Hindlimb muscle (tissue), 1 donor: Measurements from ENCODE around the gene MYH15. TPM values are rescaled to one million over a fixed set of nuclear protein-coding genes. Genes with fewer than 3 reads are reported as not detected.

Experiments
- DNase-seq: peaks from one replicate; pipeline ENCODE4 v3.0.0-alpha.2; 2013
- polyA plus RNA-seq: library from polyadenylated mRNA; unstranded; fragments of 120-200 nt; gene quantifications from one replicate; pipeline ENCODE4 v1.2.1, GENCODE V29; 2013; ENCODE audit not compliant: insufficient read length

MYH15 gene
- 0.23 TPM for polyA plus RNA-seq

DNA sequence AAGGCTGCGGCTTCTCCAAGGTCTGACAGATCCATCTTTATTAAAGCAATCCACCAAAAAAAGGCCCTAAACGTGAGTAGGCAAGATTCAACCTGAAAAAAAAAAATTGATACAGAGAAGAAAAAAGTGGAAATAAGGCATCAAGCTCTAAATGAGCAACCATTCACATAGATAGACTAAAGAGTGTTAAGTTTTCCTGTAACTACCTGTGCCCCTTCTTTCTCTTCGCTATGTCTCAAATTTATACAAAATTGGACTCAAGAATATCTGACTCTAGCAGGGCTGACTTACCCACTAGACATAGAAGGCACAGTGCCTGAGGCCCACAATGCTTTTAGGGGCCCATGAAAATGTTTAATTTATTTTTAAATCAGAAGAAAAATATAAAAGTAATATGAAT is at the start of gene MYH15:
Gene MYH15 (minus strand): TSS at position 101 of the 400 bp plus-strand sequence. CDS start 66 bp downstream, at position 35.
- DNase-seq = no peak

DNA sequence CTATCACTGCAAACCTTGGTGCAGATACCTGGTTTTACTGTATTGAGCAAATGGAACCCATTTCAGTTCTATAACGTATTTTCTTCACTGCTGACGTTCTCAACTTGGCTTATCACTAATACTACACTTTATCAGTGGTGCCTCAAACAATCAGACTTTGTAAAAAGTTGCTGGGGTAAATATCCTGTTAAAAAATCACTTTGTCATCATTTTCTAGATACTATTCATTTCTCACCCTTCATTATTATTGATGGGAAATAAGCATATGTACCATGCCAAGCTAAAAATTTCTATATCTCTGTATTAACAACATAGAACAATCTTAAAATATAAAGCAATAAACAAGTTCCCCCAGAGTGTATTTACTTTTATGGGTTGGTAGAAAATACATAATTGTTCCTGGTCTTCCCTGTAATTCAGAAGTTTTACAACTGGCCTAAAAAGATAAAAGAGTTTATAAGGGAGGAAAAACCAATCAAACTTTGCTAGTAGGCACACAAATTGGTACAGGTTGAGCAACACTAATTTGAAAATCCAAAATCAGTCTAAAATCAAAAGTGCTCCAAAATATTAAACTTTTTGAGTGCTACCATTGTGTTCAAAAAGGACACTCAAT is 45.7 kb upstream of the MYH15 start:
- no peak for DNase-seq

DNA sequence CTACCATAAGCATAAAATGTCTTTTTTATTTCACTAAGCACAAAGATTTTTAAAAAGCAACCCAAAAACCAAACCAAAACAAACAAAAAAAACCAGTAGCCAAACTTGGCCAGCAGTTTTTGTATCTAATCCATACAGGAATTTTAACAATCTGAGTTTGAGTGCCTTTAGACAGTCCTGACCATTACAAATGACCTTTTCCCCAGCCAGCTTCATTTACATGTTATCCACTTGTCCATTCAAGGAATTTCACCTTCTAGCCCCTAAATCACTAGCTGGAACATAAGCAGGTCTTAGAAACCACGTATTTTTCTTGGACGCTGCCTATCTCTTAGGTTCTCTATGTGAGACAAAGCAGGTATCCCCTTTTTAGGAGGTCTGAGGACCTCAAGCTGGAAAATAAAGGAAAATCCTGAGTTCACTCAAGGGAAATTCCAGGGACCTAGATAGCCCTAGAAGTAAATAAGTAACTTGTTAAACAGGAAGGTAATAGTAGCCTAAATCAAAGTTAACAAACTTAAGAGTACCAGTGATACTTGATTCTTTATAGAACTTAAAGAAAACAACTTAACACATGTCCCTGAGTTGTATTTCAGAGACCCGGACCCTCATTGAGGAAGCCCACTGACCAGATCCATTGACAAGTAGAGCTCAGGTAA is 44.6 kb upstream of the MYH15 start:
- no peak for DNase-seq

DNA sequence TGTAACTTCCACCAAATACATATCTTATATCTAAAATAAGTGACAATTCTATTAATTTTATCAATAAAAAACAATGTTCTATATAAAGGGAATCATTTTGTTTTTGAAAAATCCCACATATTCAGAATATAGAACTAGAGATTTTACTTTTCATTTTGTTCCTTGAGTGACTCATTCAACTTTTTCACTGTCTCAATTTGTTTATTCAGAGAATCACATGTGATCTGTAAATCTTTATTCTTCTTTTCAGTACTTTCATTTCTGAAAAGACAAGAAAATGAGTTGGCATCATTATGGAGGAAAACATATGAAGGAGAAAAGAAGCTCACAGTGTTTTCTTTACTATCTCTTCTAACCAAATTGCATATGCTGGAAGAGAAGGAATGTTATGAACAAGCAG is 43.8 kb upstream of the MYH15 start:
- DNase-seq = no peak

DNA sequence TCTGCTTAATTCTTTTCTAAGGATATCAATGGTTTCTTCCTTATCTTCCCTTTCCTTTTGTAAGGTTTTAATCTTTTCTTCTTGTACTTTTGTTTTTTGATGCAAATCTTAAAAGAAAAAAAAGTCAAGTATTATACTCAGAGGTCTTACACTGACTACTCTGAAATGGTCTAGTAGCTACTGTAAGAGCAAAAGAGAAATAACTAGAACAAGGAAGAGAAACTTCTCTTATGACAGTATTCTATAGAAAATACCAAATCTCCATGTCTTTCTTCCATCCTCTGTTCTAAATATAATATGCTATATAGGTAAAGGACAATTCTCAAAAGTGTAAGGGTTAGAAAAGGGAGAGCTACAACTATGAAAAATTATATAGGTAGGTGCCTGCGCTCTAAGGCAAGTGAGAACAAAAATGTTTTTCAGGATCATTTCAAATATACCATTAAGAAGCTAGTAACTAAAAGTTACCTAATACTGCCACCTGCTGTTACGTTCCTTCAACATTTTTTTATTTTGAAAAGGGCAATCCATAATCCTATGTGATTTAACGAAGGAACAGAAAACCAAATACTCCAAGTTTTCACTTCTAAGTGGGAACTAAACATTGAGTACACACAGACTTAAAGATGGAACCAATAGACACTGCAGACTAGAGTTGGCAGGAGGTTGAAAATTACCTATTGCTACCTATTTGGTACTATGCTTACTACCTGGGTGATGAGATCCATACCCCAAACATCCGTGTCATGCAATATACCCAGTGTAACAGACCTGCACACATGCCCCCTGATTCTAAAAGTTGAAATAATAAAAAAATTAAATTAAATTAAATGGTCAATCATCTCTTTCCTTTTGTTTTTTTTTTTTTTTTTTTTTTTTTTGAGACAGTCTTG is 42.1 kb upstream of the MYH15 start:
- DNase-seq = peak; percentile 25

DNA sequence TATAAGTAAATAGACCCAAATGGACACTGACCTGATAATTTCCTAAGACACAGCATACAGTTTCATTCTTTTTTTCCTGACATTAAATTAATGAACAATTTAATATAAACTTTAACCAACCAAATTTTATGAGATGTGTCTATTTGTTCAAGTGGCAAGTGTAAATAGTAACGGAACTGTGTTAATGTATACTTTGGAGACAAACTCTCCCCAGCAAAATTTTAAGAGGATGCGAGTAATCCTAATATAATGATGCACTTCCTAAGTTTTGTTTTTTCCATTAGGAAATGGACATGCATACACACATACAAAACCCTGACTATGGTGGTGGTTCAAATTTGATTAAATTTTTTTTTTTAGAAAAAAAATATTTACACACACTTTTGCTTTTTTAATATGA is 38.5 kb upstream of the MYH15 start:
- DNase-seq = no peak

DNA sequence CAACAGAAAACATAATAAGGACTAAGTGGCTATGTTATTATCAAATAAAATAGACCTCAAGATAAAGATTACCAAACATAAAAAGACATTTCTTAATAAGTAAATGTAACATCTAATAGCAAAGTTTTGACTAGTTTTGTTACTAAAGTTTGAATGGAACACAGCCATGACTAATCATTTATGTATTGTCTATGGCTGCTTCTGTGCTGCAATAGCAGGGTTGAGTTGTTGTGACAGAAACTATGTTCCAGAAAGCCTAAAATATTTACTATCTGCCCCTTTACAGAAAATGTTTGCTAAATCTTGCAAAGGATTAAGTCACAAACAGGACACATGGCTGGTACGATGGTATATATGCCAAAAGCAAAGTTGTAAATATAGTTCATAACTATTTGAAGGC is 37.9 kb upstream of the MYH15 start:
- DNase-seq = no peak

DNA sequence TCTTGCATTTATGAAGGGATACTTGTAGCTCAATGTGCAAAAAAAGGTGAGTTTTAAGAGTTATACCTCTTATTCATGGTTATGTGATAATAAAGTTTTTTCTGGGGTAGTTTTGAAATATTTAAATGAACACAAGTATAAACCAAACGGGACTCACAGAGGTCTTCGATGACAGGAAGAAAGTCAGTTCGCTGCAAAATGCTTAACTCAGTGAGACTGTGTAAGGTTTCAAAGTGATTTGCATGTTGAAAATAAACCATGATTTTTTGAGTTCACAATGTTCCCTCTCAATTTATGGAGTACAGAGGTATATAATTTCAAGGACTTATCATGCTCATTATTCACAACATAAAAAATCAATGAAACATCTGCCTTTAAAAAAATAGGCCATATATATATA is 36.3 kb upstream of the MYH15 start:
- DNase-seq = no peak

DNA sequence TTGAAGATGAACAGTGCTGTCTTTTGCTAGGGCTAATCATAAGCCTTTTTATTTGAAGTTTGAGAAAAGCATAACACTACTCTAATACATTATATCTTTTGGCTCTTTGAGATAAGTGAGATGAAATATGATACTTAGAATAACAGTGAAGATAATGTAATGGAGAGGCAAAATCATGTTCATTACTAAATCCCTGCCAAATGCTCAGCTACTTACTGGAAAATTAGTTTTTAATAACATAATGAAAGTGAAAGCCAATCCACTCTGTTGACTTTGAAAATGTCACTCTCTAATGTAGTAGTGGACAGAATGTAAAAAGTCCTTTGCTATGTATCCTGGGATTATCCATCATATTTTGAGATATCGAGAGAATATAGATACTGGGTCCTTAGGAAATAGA is 35.9 kb upstream of the MYH15 start:
- no peak for DNase-seq

DNA sequence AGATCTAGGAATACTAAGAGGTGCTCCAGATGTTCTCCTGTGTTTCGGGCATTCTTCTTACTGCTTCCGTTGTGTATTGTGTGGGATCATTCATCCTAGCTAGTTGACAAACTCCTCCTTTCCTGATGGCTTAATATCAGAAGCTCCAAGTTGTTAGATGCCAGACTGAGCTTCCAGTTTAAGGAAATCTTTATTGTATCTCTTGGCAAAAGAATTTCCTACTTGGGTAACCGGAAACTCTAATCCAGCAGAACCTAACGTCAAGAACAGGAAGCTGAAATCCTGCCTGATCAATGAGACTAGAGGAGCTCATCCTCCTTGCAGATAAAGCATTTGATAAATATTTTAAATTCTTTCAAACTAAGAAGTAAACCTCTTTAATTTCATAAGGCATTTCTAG is 27.7 kb upstream of the MYH15 start:
- no peak for DNase-seq

DNA sequence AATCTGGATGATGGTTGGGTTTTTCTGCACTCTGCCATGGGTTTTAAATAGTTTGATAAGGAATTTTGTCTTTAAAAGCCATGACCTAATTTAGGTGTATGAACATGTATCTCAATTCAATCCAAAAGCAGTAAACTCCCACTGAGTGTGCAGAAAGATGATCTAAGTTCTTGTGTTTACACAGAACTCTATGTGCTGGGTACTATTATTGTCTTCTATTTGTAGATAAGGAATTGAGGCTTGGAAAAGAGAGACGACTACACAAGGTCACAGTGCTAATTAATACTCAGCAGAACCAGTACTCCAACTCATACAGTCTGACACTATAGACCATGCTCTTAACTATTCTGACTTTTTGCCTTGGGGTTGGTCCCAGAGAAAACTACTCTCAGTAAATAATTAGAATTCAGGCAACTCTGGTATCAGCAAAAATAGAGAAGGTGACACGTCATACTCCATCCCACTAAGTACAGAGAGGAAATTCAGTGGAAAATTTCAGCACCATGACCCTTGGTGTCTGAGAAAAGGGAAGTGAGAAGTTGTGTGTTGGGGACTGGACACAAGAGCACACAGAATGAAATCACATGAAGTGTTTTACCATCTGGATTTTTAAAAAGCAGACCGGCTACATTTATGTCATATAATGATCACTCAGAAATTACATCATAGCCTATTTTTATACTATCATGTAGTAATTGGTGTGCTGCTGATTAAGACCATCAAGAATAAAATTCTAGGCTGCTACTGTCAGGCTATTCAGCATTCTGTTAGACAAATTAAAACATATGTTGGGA is 18.3 kb upstream of the MYH15 start:
- peak; percentile 12 for DNase-seq

DNA sequence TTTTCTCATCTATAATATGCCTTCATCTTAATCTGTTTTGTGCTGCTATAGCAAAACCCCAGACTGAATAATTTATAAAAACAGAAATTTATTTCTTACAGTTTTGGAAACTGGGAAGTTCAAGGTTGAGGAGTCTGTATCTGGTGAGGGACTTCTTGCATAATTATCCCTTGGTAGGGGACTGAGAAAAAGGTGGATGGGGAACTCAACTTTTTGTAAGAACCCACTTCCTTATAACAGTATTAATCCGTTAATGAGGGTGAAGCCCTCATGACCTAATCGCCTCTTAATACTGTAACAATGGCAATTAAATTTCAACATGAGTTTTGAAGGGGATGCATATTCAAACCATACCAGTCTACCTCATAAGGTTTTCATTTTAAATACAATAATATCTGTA is 17.4 kb upstream of the MYH15 start:
- DNase-seq = no peak

DNA sequence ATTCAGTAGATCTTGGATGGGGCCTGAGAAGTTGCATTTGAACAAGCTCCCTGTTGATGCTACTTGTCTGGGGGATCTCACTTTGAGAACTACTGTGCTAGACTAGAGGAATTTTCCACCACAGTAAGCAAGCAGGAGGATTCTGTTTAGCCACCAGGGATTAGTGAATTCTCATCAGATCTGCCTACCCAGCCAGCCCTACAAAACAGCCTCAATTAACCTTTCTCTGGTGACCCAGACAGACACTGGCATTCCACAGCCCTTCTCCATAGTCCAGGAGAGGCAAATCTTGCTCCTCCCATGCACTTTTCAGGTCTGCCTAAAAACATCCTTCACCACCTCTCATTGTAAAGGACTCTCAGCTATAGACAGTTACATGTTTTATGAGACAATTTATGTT is 16.7 kb upstream of the MYH15 start:
- DNase-seq = no peak

DNA sequence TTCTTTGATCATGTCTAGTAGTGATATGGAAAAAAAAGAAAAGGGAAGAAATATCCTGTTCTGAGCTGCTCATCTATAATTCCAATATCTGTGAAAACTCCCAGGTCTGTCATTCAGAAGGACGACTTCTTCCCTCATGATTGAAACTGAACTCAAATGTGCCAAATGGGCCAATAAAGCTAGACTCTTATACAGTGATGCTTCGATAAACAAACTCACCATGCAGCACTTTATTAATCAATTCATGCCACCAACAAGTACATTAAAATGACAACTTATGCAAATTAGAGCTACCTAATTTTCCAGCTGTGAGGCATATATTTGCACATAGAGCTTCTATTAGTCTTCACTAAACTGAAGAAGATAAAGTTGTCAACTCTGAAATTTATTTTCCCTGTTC is 15.6 kb upstream of the MYH15 start:
- DNase-seq = no peak

DNA sequence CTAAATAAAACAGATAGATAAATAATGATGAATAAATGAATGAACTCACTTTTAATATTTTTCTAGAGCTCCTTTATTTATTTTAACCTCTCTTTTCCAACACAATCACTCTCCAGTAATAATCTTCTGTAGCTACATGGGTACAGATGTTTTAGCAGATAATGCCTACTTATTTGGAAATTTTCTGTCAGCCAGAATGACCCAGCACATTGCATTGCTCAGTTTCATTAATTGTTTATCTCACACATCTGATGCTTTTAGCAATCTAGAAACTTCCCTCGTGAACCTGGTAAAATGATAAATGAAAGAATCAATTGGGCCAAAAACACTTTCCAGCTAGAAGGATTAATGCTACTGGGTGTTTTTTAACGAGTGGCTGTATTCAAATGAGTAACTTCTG is 14.9 kb upstream of the MYH15 start:
- DNase-seq = no peak

DNA sequence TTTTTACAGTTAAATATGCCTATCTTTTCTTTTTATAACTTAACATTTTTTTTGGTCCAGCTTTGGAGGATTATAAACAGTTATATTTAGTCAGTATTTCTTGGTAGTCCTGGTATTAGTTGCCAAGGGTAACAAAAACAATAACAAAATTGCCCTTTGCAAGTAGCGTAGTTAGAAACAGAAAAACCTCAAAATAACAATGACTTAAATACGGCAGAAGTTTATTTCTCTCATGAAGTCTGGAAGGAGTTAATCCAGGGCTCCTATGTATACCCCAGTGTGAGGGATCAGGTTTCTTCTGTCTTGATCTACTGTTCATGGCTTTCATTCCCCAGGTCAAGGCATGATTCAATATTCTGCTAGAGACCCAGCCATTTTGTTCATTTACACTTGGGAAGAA is 14.1 kb upstream of the MYH15 start:
- no peak for DNase-seq

DNA sequence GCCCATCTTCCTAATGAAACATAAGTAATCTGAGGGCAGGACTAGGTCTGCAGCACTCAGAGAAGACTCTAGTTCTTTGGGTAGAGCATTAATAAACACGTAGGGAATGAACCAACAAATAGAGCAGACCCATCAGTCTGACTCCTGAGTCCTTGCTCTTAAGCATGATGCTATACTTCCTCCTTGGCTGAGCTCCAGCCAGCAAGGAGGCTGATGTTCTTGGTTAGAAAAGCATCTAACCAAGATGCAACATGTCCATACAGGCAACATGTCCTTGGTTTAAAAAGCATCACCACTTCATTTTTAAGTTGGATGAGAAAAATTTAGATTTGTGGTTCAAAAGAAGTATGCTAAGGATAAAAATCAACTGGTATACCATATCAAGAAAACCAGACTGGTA is 8.5 kb upstream of the MYH15 start:
- DNase-seq = no peak

DNA sequence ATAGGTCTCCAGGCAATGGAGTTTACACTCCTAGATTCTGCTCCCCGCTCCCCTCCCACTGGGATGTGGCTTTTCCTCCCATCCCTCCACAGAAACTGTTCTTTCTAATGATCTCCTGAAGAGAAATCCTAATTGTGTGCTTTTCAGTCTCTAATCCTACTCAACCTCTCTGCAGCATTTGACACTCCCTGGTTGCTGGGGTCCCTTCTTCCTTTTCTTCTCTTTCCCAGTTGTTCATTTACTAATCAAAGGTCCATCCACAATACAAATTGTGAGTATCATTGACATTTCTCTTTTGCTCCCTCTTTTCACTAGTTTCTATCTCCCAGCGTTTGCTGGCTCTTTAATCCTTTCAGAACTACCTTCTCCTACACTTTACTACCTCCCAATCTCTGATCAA is 6.5 kb upstream of the MYH15 start:
- DNase-seq = no peak

DNA sequence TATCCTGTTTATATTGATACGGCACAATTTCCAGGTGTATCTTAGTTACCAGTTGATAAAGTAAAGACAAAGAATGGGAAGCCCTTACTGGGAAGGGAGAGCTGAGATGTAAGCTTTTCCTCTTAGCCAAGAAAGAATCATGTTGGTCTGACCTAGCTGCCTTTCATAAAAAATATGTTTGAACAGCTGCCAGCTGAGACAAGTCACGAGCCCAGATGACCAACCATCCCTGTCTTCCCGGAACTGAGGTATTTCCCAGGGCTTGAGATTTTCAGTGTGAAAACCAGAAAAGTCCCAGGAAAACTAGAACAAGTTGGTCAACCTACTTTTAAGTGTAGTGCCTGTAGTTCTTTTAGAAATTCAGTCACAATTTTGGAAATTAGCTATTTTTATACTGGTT is 3.6 kb upstream of the MYH15 start:
- no peak for DNase-seq

DNA sequence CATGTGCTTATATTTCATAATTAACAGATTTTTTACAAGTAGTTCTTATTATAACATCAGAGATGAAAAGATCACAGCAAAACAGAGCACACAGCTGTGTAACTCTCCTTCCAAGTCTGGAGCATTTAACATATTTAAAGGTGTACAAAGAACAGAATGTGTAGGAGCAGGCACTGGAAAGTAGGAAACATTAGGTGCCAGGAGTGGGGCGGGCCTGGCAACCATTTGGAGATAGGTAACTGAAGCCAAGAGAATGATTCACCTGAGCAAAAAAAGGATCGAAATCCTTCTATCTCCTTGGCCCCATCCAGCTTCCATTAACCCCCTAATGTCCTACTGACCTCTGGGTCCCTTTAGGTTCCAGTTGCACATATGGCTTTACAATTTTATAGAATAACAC is 2.3 kb upstream of the MYH15 start:
- DNase-seq = no peak

DNA sequence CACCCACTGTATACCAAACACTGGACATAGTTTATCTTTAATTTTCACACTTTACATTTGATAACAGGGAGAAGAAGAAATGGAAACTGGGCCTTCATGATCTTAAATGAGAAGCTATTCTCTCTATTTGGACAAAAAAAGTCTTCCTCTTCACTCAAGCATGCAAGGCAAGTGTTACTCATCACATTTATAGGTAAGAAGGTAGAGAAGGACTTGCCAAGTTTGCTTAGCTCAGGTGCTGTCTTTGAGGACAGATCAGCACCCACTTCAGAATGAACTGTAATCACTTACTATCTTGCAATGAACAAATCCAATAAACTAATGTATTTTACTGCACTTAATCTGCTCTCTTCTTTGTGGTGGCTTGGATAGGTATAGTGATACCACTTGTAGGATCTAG is 1.1 kb upstream of the MYH15 start:
- DNase-seq = no peak

DNA sequence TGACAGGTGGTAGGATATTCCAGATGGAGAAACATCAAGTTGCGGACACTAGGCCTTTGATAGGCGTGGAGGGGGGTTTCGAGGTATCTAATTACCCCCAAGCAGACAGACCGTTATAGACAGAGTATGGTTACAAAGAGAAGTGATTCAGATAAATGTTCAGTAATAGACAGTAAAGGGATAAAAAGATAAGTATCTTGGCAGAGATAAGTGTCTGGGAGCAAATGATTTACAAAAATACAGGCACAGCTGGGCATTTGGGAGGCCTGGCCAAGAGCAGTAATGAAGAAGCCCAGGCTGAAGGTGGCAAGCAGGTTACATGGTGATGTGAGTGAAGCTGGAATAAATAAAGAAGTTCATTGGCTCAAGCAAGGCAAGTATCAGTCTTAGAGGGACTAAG is 659 bp upstream of the MYH15 start:
- DNase-seq = no peak

DNA sequence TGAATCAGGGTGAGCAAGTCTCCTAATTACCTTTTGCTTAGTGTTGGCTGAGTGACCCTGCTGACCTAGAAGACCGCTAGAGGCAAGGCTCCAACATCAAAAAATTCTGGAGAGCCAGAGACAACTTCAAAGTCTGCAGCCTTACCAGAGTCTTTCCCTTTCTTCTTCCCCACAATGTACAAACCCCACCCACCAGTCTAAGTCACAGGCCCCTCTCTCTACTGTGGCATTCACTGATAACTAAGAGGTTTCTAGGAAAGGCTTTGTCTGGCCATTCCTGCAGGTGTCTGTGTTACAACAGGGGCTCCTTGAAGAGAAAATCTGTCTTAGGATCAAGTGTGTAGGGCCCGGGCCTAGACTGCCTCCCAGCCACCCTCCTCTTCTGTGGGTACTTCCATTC is 525 bp downstream of the MYH15 start:
- no peak for DNase-seq
